Heart right ventricle (tissue), 16 donors: ENCODE measurements around the gene VAC14. TPM values are rescaled to one million over a fixed set of nuclear protein-coding genes. Genes with fewer than 3 reads are reported as not detected.

Experiments used
- ATAC-seq, 8 donors: fragments of 200-7000 bp; cut with Tn5 transposase; one replicate each; pipeline ENCODE4 v1.9.1; 2020; ENCODE audit warnings: mild to moderate bottlenecking in 8 of 8, moderate library complexity in 8 of 8, moderate number of reproducible peaks in 1 of 8
- DNase-seq, 2 donors: peaks; one replicate each; pipeline ENCODE4 v3.0.0-alpha.2; 2020
- H3K27ac ChIP-seq, 10 donors: fragments of 200-600 bp; sonication (generic) in 2 of 10; one replicate each; pipeline versions ENCODE4 v1.5.0 to v1.8.0; 2020 to 2022; ENCODE audit warnings: mild to moderate bottlenecking in 3 of 10
- H3K27me3 ChIP-seq, 7 donors: fragments of 200-600 bp; one replicate each; pipeline ENCODE4 v1.8.0; 2021 to 2022; ENCODE audit warnings: mild to moderate bottlenecking in 2 of 7
- H3K36me3 ChIP-seq, 9 donors: fragments of 200-600 bp; sonication (generic) in 1 of 9; one replicate each; pipeline versions ENCODE4 v1.5.0 to v1.8.0; 2020 to 2022; ENCODE audit warnings: mild to moderate bottlenecking in 2 of 9
- H3K4me1 ChIP-seq, 9 donors: fragments of 200-600 bp; sonication (generic) in 1 of 9; one replicate each; pipeline versions ENCODE4 v1.5.0 to v1.8.0; 2020 to 2022; ENCODE audit warnings: mild to moderate bottlenecking in 4 of 9
- H3K4me3 ChIP-seq, 10 donors: fragments of 200-600 bp; sonication (generic) in 2 of 10; one replicate each; pipeline versions ENCODE4 v1.5.0 to v1.8.0; 2020 to 2022; ENCODE audit warnings: mild to moderate bottlenecking in 7 of 10, moderate library complexity in 2 of 10
- H3K9me3 ChIP-seq, 11 donors: fragments of 200-600 bp in 10 of 11; sonication (generic) in 2 of 11; one replicate each; pipeline versions ENCODE4 v1.5.0 to v1.8.0; 2013 to 2022; ENCODE audit warnings: mild to moderate bottlenecking in 2 of 11, control low read depth in 1 of 11, moderate library complexity in 1 of 11
- CTCF ChIP-seq, 9 donors: fragments of 200-600 bp; sonication (generic) in 2 of 9; IDR thresholded peaks; one replicate each; pipeline versions ENCODE4 v1.5.0 to v1.8.0; 2021 to 2022; ENCODE audit warnings: antibody characterized with exemption in 9 of 9, mild to moderate bottlenecking in 5 of 9, moderate library complexity in 1 of 9
- WGBS, 2 donors: extraction: QIAGEN DNeasy Blood & Tissue Kit; methylation state at CpG; one replicate each; pipeline ENCODE4 v1.1.7; 2013; ENCODE audit warnings: inconsistent platforms in 1 of 2; 5-methylcytosine and 5-hydroxymethylcytosine counted together
- intact Hi-C, 10 donors: fragments of 100-400 bp; cut with DNase I; formaldehyde crosslinking; loops; one replicate each; pipeline versions ENCODE4 v1.11.1 to v1.14.2; 2022
- polyA plus RNA-seq, 2 donors: library from polyadenylated mRNA; stranded (reverse); fragments of 200-250 nt; gene quantifications; one replicate each; pipeline ENCODE4 v1.2.3, GENCODE V29; 2013
- total RNA-seq, 10 donors: library from RNA; stranded (reverse); fragmentation: NEBNext Ultra II Directional in 3 of 10; extraction: Animal tissue kit (Norgen Biotek cat#: 25700) in 3 of 10; gene quantifications; one replicate each; pipeline versions ENCODE4 v1.2.1 to v1.2.4, GENCODE V29; 2021 to 2023
- donor health status: Arrhythmogenic right ventricular cardiomyopathy.
- donor health status: ischemic (EF 13 %, LVEDD 7.1; RV severe dilation, severe dysfunction).
- donor health status: healthy with polysubstance abuse.
- donor health status: DM: no; HTN: yes; CAD: no.
- donor health status: DM: no; HTN: no; CAD: no.
- donor health status: ischemic (EF 25% LVEDD 6.9; RV normal size, moderate dysfunction).
- donor health status: ischemic (EF 25% LVEDD 5.7; RV mildly dilated, moderate dysfunction).
- donor health status: healthy.
- donor health status: DM: yes; HTN: yes; CAD: no.
- donor health status: Ischemic cardiomyopathy.
- donor health status: ischemic (EF 35%, LVEDD 5.7; RV mildly dilated, moderate dysfunction).
- donor health status: nonischemic (EF 11% LVEDD 7.7; RV severe dilation, severe dysfunction).
- donor health status: DM: yes; HTN: yes; CAD: no.
- donor health status: PGD.
- donor health status: ischemic (EF 29% LVEDD 5.4; RV normal size, mild dysfunction).
- donor health status: nonischemic (EF 23%, LVEDD 6.1; RV moderate dilation, normal function).

The VAC14 gene
- total and polyA plus RNA-seq, 12 donors = 19.2 to 43.7 (median 23.2) TPM

GRCh38 chr16:70696952-70697593 is 103.9 kb downstream of the VAC14 start:
- H3K36me3 ChIP-seq = peaks cover 0 to 10% (median 0%) of the 10 kb centered on the region in 9 donors
- peak overlapping the region in 9 of 10 donors; percentile 18 to 94 (median 76) for H3K27ac ChIP-seq
- 41 to 45% methylated on average over 19 of the region's 19 CpGs for WGBS, 2 donors
- TF ChIP-seq CTCF (IDR thresholded peaks at IDR 0.05) = no peak
- intact Hi-C loops = loop anchor here in 1 of 10 donors (5.0 kb wide), 1 partner anchor 35 kb away; no protein-coding TSS in a partner anchor
- peak in 3 of 8 donors; percentile 3 to 7 (median 3) for ATAC-seq
- peaks cover 51 to 99% (median 84%) of the 10 kb centered on the region in 9 donors for H3K4me1 ChIP-seq
- no peaks in the 10 kb centered on the region for H3K27me3 ChIP-seq
- no peak for DNase-seq
- no peak overlapping the region for H3K4me3 ChIP-seq
- no peaks in the 10 kb centered on the region for H3K9me3 ChIP-seq

DNA sequence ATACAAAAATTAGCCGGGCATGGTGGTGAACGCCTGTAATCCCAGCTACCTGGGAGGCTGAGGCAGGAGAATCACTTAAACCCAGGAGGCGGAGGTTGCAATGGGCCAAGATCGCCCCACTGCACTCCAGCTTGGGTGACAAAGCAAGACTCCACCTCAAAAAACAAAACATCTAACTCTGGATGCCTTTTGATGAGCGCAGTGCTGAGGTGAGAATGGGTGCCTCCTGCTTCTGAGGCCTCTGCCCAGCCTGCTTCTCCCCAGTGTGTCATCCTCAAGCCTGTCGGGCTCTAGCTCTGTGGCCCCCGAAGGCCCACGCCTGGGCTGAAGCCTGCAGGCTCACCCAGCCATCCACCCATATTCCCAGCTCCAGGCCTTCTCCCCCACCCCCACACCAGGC is 104.6 kb downstream of the VAC14 start:
- WGBS, 2 donors = 91 to 97% methylated on average over 8 of the region's 8 CpGs
- ATAC-seq (no peak), DNase-seq (no peak)
- H3K9me3 ChIP-seq = no peaks in the 10 kb centered on the region
- TF ChIP-seq CTCF (IDR thresholded peaks at IDR 0.05) = no peak
- intact Hi-C loops = loop anchor here in 1 of 10 donors (5.0 kb wide), 1 partner anchor 36 kb away; no protein-coding TSS in a partner anchor
- H3K36me3 ChIP-seq = peaks cover 0 to 10% (median 0%) of the 10 kb centered on the region in 9 donors
- H3K27ac ChIP-seq = peak overlapping the region in 9 of 10 donors; percentile 57 to 94 (median 76)
- no peak overlapping the region for H3K4me3 ChIP-seq
- no peaks in the 10 kb centered on the region for H3K27me3 ChIP-seq
- peaks cover 58 to 99% (median 88%) of the 10 kb centered on the region in 9 donors for H3K4me1 ChIP-seq

GRCh38 chr16:70695331-70696070 is 105.5 kb downstream of the VAC14 start:
- H3K4me3 ChIP-seq = no peak overlapping the region
- intact Hi-C loops = loop anchor here in 1 of 10 donors (5.0 kb wide), 1 partner anchor 37 kb away; no protein-coding TSS in a partner anchor
- ATAC-seq (peak in 7 of 8 donors; percentile 20 to 55 (median 46)), DNase-seq (peak; percentile 64 to 73)
- WGBS, 2 donors = 39 to 49% methylated on average over 14 of the region's 14 CpGs
- peaks cover 59 to 99% (median 88%) of the 10 kb centered on the region in 9 donors for H3K4me1 ChIP-seq
- H3K9me3 ChIP-seq = no peaks in the 10 kb centered on the region
- H3K27me3 ChIP-seq = no peaks in the 10 kb centered on the region
- peak overlapping the region; percentile 17 to 94 (median 76) for H3K27ac ChIP-seq
- TF ChIP-seq CTCF (IDR thresholded peaks at IDR 0.05) = peak in 3 of 9 donors; percentile 25 to 31 (median 29)
- peaks cover 0 to 10% (median 0%) of the 10 kb centered on the region in 9 donors for H3K36me3 ChIP-seq

DNA sequence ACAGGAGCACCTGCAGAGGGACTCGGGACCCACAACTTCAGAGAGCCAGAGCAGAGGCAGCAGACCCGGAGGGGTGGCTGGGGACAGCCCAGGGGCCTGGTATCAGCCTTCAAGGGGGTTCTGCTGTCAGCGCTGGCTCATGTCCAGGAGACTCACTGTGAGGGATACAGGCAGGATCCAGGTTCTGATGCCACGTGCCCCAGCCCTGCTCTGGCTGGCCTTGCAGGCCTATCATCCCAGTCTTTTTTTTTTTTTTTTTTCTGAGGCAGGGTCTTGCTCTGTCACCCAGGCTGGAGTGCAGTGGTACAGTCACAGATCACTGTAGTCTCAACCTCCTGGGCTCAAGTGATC is 106.1 kb downstream of the VAC14 start:
- H3K9me3 ChIP-seq = no peaks in the 10 kb centered on the region
- DNase-seq (peak in 1 of 2 donors; percentile 15), ATAC-seq (no peak)
- peaks cover 0 to 10% (median 0%) of the 10 kb centered on the region in 9 donors for H3K36me3 ChIP-seq
- peak overlapping the region; percentile 5 to 94 (median 84) for H3K27ac ChIP-seq
- intact Hi-C loops = loop anchor here in 1 of 10 donors (5.0 kb wide), 1 partner anchor 37 kb away; no protein-coding TSS in a partner anchor
- H3K4me3 ChIP-seq = no peak overlapping the region
- no peaks in the 10 kb centered on the region for H3K27me3 ChIP-seq
- H3K4me1 ChIP-seq = peaks cover 59 to 99% (median 89%) of the 10 kb centered on the region in 9 donors
- TF ChIP-seq CTCF (IDR thresholded peaks at IDR 0.05) = no peak
- 50 to 60% methylated on average over 4 of the region's 4 CpGs for whole genome bisulfite sequencing, 2 donors
